GM21825 (cell line): ENCODE results near the gene GEN1.
A peak's percentile ranks its signal among the peaks of the same experiment; 100 is the strongest.

Source experiments
- ATAC-seq: cut with Tn5 transposase; IDR thresholded peaks from one replicate; pipeline ENCODE4 v1.9.1; 2021; ENCODE audit warnings: mild to moderate bottlenecking, moderate library complexity; ENCODE audit not compliant: unreplicated experiment

Gene GEN1

DNA sequence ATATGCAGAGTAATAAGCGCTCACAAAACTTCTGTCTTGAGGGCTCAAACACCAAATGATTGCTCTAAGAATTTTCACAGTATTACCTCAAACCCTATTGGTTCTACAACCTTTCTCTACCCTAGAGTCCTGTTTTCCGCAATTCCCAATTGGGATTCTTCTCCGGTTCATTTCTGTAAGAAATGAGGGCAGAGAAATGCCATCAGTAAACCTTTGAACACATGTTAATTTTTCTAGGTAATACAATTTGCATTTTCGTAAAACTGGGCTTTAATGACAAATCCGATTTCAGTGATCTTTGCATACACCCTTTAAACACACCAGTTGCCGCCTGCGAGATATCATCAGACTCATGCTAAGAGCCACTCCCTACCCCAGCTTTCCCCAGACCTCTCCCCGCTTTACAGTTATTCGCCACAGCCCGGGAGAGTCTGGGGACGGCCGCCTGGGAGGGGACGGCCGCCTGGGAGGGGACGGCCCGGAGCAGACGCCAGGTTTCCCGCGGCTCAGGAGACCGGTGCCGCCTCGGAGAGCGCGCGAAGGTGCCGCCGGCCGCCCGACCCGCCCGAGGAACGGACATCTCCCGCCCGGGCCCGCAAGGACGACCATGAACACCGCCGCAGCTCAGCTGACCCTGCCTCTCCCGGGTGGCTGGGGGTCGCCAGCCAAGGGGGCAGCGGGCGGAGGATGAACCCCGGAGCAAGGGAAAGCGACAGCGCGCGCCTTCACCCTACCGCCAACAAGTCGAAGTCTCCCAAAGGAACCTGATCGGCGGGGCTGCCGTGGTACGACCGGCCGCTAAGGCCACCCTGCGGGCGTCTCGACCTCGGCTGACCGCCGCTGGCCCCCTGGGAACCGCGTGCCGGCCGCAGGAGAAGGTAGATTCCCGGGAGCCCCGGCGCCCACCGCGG is 791 bp upstream of the GEN1 start:
- peak; percentile 26 for ATAC-seq

GRCh38 chr2:17754773-17755425 is 961 bp downstream of the GEN1 start:
- no peak for ATAC-seq

DNA sequence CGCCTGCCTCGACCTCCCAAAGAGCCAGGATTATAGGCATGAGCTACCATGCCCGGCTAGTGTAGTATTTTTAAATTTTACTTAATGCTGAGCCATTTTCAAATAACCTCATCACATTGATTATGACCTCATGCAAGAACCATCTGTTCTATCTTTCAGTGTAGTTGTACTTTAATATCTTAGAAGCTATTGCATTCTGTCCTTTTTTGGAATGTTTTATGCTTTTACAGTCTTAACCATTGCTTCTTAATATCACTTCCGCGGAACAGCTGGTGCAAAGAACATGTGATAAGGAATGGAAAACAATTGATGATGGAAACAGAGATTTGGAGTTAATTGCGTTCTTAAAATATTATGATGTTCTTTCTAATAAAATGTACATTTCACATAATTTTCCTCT is 2.7 kb downstream of the GEN1 start:
- no peak for ATAC-seq

DNA sequence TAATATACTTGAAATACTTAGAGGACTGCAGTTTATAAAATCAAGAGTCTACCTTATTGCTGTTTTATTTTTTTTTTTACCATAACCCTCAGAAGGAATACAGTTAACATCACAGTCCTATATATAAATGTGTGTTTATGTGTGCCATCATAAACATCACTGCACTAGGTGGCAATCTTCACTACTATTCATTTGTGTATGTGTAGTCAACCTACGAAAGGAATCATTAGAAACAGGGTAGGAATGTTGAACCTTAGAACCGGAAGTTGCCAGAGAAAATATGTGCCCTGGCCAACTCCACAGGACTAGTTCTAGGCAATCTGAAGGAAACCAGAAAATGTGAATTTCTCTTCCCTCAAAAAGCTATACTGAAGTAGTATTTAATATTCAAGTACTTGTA is 3.4 kb downstream of the GEN1 start:
- ATAC-seq, result no peak

DNA sequence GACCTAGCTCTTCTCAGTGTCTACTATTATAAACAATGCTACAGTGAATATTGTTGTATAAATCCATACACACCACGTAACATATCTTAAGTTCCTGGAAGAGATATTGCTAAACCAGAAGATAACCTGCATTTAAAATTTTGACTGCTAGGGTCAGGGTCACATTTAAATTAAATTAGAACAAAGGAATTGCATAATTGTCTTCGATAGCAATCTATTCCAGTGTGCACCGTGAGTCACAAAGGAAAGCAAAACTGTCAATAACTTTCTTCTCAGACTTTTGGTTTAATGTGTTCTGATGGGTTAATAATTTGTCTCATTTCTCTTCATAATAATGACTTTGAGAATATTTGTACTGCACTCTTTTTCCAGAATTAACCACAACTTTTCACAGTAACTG is 4.2 kb downstream of the GEN1 start:
- no peak for ATAC-seq

DNA sequence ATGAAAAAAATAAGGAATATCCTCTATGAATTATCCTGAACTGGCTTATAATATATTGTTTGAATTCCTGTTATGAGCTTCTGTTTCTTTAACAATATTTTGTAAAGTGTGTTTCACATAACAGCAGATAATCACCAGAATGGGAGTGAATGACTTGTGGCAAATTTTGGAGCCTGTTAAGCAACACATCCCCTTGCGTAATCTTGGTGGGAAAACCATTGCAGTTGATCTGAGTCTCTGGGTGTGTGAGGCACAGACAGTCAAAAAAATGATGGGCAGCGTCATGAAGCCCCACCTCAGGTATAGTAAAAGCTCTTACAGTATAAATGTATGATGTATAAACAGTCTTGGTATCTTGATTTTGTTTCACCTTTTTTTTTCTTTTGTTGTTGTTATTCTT is 5.9 kb downstream of the GEN1 start:
- no peak for ATAC-seq

GRCh38 chr2:17762451-17762850 is 8.5 kb downstream of the GEN1 start:
- no peak for ATAC-seq

DNA sequence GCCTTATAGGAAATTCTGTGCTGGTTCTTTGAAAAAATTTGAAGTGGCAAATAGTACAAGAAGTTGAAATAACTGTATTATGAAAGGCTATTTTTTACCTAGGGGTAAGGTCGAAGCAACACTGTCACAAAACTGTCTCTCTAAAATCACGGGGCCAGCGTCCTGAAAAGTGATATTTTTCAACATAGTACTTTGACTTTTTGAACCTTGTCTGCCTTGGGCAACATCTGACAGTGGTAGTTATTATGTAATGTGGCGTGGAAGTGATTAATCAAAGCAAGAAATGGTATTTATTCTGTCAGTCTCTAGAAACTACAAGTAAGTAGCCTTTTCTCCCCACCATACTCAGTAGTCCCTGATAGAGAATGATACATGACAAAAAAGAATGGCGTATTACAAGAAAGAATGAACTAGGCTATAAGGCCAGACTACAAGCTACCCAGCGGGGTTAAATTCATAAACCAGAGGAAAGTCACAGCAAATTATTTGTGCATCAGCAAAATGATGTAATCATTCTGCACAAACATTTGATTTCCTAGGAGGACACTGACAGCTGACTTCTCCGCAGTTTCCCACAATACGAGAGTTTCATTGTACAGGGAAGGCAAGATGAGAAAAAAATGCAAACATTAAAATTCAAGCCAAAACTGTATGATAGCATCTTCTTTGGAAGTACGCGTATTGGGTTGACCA is 9.8 kb downstream of the GEN1 start:
- ATAC-seq, result no peak

DNA sequence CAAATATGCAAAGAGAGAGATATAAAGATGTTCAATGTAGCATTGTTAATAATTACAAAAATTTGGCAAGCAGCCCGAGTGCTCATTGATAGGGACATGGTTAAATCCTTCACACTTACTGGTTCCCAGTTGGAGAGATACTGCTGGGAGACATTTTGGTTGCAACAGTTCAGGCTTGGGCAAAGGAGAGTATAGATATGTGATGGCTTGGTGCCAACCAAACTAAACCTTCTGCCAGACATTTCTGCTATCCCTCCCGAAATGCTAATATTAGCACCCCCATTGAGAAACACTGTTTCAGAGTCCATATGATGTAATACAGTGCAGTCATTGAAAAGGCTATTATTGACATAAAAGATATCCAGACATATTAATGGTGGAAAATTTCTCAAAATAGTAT is 11.5 kb downstream of the GEN1 start:
- no peak for ATAC-seq

DNA sequence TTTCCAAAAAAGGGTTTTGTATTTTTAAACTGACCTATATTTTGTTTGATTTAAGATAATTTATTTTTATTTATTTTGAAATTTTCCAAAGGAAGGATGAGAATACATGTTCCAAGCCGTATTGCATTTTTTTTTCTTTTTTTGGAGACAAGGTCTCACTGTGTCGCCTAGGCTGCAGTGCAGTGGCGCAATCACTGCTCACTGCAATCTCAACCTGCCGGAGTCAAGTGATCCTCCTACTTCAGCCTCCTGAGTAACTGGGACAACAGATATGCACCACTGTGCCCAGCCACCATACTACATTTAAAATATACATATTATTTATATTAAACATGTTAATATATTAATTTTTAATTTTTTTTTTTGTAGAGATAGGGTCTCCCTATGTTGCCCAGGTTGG is 15.0 kb downstream of the GEN1 start:
- ATAC-seq, result no peak

DNA sequence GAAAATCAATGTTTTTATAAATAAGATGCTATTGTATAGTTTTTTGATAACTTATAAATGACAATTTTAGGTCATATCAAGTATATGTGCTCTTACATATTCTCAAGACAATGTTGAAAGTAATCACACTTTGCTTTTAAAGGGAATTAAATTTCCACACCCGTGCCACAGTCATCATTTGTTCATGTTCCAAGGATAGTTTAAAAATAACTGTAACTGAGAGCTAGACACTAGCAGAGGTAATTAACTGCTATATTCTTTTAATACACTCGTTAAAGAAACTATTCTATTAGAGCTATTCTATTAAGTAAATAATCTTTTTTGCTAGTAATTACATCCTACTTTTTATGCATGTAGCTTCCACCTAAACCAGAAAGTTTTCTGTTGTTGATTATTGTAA is 18.0 kb downstream of the GEN1 start:
- ATAC-seq, result no peak

DNA sequence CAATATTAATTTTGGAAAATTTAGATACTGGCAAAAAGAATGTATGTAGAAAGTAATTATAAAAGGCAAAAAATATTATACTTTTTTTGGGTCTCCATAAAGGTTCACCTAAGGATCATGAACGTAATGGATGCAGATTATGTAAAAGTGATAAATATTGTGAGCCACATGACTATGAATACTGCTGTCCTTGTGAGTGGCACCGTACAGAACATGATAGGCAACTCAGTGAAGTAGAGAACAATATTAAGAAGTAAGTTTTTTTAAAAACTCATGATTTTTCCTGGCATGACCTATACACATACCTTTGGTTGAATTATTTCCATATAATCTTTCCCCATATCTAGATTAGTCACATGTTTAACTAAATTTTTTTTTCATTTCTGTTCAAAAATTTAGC is 18.6 kb downstream of the GEN1 start:
- no peak for ATAC-seq

GRCh38 chr2:17780546-17780945 is 26.6 kb downstream of the GEN1 start:
- ATAC-seq, result no peak

DNA sequence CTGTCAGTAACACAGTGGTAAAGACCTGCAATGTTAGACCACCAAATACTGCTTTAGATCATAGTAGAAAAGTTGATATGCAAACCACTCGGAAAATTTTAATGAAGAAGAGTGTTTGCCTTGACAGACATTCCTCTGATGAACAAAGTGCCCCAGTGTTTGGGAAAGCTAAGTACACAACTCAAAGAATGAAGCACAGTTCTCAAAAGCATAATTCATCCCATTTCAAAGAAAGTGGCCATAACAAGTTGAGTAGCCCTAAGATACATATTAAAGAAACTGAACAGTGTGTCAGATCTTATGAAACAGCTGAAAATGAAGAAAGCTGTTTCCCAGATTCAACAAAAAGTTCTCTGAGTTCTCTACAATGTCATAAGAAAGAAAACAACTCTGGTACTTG is 27.5 kb downstream of the GEN1 start:
- ATAC-seq, result no peak

- ATAC-seq, result no peak
These were observed 32.8 kb downstream of the GEN1 start for GRCh38 chr2:17786727-17787126.

DNA sequence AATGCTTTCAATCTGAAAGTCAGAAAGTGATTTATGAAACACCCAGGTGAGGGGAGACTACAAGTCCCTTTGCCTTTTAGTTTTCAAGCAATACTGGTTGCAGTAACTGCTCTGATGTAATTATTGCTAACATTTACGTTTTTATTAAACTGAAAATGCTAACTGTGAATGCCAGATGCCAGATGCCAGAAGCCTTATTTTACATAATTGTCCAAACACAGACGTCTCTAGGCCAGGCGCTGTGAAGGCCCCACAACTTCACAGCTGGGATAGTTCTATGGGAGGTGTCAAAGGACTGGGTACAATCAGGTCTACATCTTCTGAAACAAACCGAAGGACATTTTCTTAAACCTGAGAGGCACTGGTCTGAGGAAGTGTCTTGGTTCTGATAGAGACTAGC is 34.8 kb downstream of the GEN1 start:
- no peak for ATAC-seq

DNA sequence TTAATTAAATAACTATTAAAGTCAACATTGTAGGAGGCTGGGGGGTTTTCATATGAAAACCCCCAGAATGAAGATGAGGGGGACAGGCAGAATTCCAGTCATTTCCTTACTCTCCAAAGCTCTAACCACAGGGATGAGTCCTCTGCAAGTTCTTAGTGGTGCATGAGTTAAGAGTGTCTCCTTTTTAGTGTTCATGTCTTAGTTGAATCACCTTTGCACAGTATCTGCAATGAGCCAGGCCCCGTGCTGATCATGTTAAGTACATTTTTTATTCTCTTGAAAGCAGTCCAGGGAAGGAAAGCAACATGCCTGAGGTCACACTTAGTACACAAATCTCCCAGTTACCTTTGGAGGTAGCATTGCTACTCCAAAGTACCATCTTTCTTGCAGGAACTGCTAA is 36.6 kb downstream of the GEN1 start:
- no peak for ATAC-seq

DNA sequence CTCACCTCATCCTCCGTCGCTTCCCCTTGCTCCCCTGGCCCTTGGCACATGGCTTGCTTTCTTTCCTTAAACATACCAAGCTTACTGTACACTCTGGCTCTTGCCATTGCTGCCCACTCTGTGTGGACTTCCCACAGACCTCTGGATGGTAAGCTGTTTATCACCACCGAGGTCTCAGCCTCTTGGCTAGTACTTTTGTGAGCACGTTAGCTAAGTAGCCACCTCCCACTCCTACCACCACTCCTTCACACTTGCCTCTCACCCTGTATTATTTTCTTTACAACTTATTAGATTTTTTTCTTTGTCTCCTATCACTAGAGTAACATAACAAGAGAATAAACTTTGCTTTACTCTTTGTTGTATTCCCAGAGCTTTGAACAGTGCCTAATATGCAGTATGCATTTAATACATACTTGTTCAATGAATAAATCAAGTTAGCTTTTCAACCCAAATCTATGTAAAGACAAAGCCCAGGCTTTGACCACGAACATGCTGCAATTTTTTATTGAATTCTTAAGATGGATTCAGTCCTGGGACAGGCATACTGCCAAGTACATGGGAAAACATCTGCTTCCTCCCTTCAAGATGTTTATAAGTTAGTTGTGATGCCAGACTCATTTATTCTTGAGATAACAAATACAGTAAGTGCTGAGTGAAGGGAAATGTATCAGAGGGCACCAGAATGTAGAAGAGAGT is 37.3 kb downstream of the GEN1 start:
- no peak for ATAC-seq

DNA sequence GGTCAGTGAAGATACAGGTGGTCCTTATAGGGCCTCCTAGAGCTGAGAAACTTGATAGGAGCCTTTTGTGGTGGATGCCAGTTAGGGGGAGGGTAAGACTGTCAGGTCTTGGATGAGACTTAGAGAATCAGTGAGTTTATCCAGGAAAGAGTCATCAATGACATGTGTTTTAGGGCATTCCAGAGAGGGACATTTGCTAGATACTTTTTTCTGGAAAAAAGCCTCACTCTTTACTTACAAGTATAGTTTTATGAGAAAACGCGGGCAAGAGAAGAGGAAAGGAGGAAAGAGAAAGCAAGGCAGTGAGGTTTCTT is 37.8 kb downstream of the GEN1 start:
- no peak for ATAC-seq

- ATAC-seq, result no peak
These were observed 38.6 kb downstream of the GEN1 start for GRCh38 chr2:17792515-17792914.

GRCh38 chr2:17793296-17793695 is 39.4 kb downstream of the GEN1 start:
- ATAC-seq, result no peak
